GM23338 (cell line): ENCODE measurements around the gene SF3A1. TPM values are rescaled to one million over a fixed set of nuclear protein-coding genes. Genes with fewer than 3 reads are reported as not detected.

Experiments
- ATAC-seq: fragments of 200-7000 bp; cut with Tn5 transposase; 3 replicates; pipeline ENCODE4 v1.9.1; 2020
- DNase-seq: peaks from one replicate; pipeline ENCODE4 v3.0.0-alpha.2; 2015; ENCODE audit warnings: low spot score
- H2AFZ ChIP-seq: fragments of 200-600 bp; sonication (generic); 2 replicates; pipeline ENCODE4 v1.8.0; 2016; ENCODE audit warnings: antibody characterized with exemption, mild to moderate bottlenecking, moderate library complexity
- H3F3A ChIP-seq: fragments of 200-600 bp; sonication (generic); replicated peaks from 2 replicates; pipeline ENCODE4 v1.8.0; 2017; ENCODE audit warnings: antibody characterized with exemption, mixed run types, low read depth
- H3K27ac ChIP-seq: fragments of 200-600 bp; sonication (generic); 2 replicates; pipeline ENCODE4 v1.6.1; 2016; ENCODE audit warnings: low read depth
- H3K27me3 ChIP-seq: fragments of 200-600 bp; sonication (generic); 2 replicates; pipeline ENCODE4 v1.8.0; 2016; ENCODE audit warnings: mild to moderate bottlenecking, mixed run types, moderate library complexity; ENCODE audit not compliant: insufficient read depth
- H3K36me3 ChIP-seq: fragments of 200-600 bp; sonication (generic); 2 replicates; pipeline ENCODE4 v1.8.0; 2016; ENCODE audit warnings: mild to moderate bottlenecking; ENCODE audit not compliant: insufficient read depth
- H3K4me1 ChIP-seq: fragments of 200-600 bp; sonication (generic); 2 replicates; pipeline ENCODE4 v1.8.0; 2016; ENCODE audit warnings: mild to moderate bottlenecking, moderate library complexity; ENCODE audit not compliant: insufficient read depth
- H3K4me2 ChIP-seq: fragments of 200-600 bp; sonication (generic); 2 replicates; pipeline ENCODE4 v1.7.1; 2017; ENCODE audit warnings: mixed run types
- H3K4me3 ChIP-seq: fragments of 200-600 bp; sonication (generic); 2 replicates; pipeline ENCODE4 v1.6.1; 2016; ENCODE audit warnings: mixed run types
- H3K79me2 ChIP-seq: fragments of 200-600 bp; sonication (generic); replicated peaks from 2 replicates; pipeline ENCODE4 v1.8.0; 2017; ENCODE audit warnings: mild to moderate bottlenecking; ENCODE audit not compliant: insufficient read depth
- H3K9me2 ChIP-seq: fragments of 200-600 bp; sonication (generic); 2 replicates; pipeline ENCODE4 v1.8.0; 2017; ENCODE audit not compliant: insufficient read depth
- H4K20me1 ChIP-seq: fragments of 200-600 bp; sonication (generic); replicated peaks from 2 replicates; pipeline ENCODE4 v1.8.0; 2017; ENCODE audit warnings: mild to moderate bottlenecking; ENCODE audit not compliant: insufficient read depth
- H3K27ac Mint-ChIP-seq: 2 replicates; pipeline ENCODE4 v1.8.0; 2020; ENCODE audit warnings: inconsistent platforms, mild to moderate bottlenecking, moderate library complexity, mixed read lengths
- H3K27me3 Mint-ChIP-seq: 3 replicates; pipeline ENCODE4 v1.8.0; 2022; ENCODE audit warnings: low read depth, mild to moderate bottlenecking, moderate library complexity, mixed read lengths, inconsistent platforms; ENCODE audit not compliant: insufficient read depth, poor library complexity
- H3K36me3 Mint-ChIP-seq: 3 replicates; pipeline ENCODE4 v1.8.0; 2021; ENCODE audit warnings: low read depth, mild to moderate bottlenecking, inconsistent platforms, moderate library complexity, mixed read lengths
- H3K4me1 Mint-ChIP-seq: 3 replicates; pipeline ENCODE4 v1.8.0; 2020; ENCODE audit warnings: mild to moderate bottlenecking, inconsistent platforms, mixed read lengths
- H3K4me3 Mint-ChIP-seq: 3 replicates; pipeline ENCODE4 v1.8.0; 2021; ENCODE audit warnings: moderate library complexity, mild to moderate bottlenecking, inconsistent platforms, mixed read lengths
- H3K9me3 Mint-ChIP-seq: 3 replicates; pipeline ENCODE4 v1.8.0; 2020; ENCODE audit warnings: moderate library complexity, mild to moderate bottlenecking, inconsistent platforms, mixed read lengths
- CREB1 ChIP-seq: fragments of 250-450 bp; sonication (Bioruptor Pico); IDR thresholded peaks from 2 replicates; pipeline ENCODE4 v1.5.0; 2020; ENCODE audit warnings: low read depth, mild to moderate bottlenecking, moderate library complexity
- EZH2phosphoT487 ChIP-seq: fragments of 200-600 bp; sonication (generic); IDR thresholded peaks from one replicate; pipeline ENCODE4 v1.8.1; 2018; ENCODE audit warnings: antibody characterized with exemption; ENCODE audit not compliant: unreplicated experiment
- POLR2AphosphoS5 ChIP-seq: IDR thresholded peaks from 2 replicates; pipeline ENCODE4 v1.6.1; 2016; ENCODE audit warnings: antibody characterized with exemption, low read depth
- REST ChIP-seq: IDR thresholded peaks from one replicate; pipeline ENCODE4 v1.6.1; 2018; ENCODE audit warnings: antibody characterized with exemption; ENCODE audit not compliant: unreplicated experiment
- STAT1 ChIP-seq: IDR thresholded peaks from one replicate; pipeline ENCODE4 v1.6.1; 2016; ENCODE audit warnings: antibody characterized with exemption; ENCODE audit not compliant: unreplicated experiment
- ZNF331 ChIP-seq: fragments of 250-450 bp; sonication (Bioruptor Pico); IDR thresholded peaks from 2 replicates; pipeline ENCODE4 v1.5.0; 2020; ENCODE audit warnings: low read depth, mild to moderate bottlenecking, moderate library complexity
- ZNF462 ChIP-seq: fragments of 250-450 bp; sonication (Bioruptor Pico); IDR thresholded peaks from 2 replicates; pipeline ENCODE4 v1.5.0; 2020; ENCODE audit warnings: mild to moderate bottlenecking, moderate library complexity
- polyA plus RNA-seq: library from polyadenylated mRNA; unstranded; fragments of >200 nt; fragmentation: Nextera tagmentation; extraction: Ambion mirVana; gene quantifications from 2 replicates; pipeline ENCODE4 v1.2.1, GENCODE V29; 2016
- total RNA-seq: library from RNA; depleted of rRNA; stranded (reverse); fragments of >200 nt; shearing (Covaris generic); gene quantifications from 2 replicates; pipeline ENCODE4 v1.2.3, GENCODE V29; 2014

SF3A1 gene
- total and polyA plus RNA-seq, 2 experiments from 2014 or later, result 107 to 108 TPM

GRCh38 chr22:30357650-30358215 lies 1.0 kb upstream of the SF3A1 start (continued):
- TF ChIP-seq POLR2AphosphoS5, result no peak
- no peak for TF ChIP-seq ZNF462 (CRISPR knock-in tag)
- no peak for TF ChIP-seq CREB1 (CRISPR knock-in tag)
- TF ChIP-seq ZNF331 (CRISPR knock-in tag), result no peak

GRCh38 chr22:30357236-30357570 lies 509 bp upstream of the SF3A1 start:
- H3K27me3 Mint-ChIP-seq, result peaks cover 8% of the 10 kb centered on the region
- H3K27ac ChIP-seq, result peak overlapping the region; percentile 90
- H2AFZ ChIP-seq, result peak overlapping the region; percentile 91
- H3K4me2 ChIP-seq, result peak overlapping the region; percentile 90
- peak overlapping the region; percentile 98 for H3K4me3 Mint-ChIP-seq
- H3K27me3 ChIP-seq, result no peaks in the 10 kb centered on the region
- H3K4me3 ChIP-seq, result peak overlapping the region; percentile 96
- H3K79me2 ChIP-seq, result peaks cover 43% of the 10 kb centered on the region
- no peaks in the 10 kb centered on the region for H3K9me2 ChIP-seq
- no peak for DNase-seq
- H3K4me1 Mint-ChIP-seq, result peaks cover 24% of the 10 kb centered on the region
- peaks cover 6% of the 10 kb centered on the region; the same call in 1 of the 2 replicates for H3K36me3 ChIP-seq
- H3K36me3 Mint-ChIP-seq, result peaks cover 19% of the 10 kb centered on the region
- H3F3A ChIP-seq, result 0 out of 2 replicates have a peak, but pooled peaks cover 9% of the 10 kb centered on the region
- peak; percentile 7 for ATAC-seq
- H3K27ac Mint-ChIP-seq, result peak overlapping the region; percentile 89
- peaks cover 19% of the 10 kb centered on the region; the same call in 1 of the 2 replicates for H3K4me1 ChIP-seq
- H4K20me1 ChIP-seq, result peaks cover 30% of the 10 kb centered on the region
- no peaks in the 10 kb centered on the region for H3K9me3 Mint-ChIP-seq
- TF ChIP-seq REST, result no peak
- no peak for TF ChIP-seq STAT1
- no peak for TF ChIP-seq EZH2phosphoT487
